Measurements from ENCODE around the gene VTA1. TPM values are rescaled to one million over a fixed set of nuclear protein-coding genes. Genes with fewer than 3 reads are reported as not detected.

VTA1 gene
- total RNA-seq, 1 donor from 2014 or later = 37.1 TPM

DNA sequence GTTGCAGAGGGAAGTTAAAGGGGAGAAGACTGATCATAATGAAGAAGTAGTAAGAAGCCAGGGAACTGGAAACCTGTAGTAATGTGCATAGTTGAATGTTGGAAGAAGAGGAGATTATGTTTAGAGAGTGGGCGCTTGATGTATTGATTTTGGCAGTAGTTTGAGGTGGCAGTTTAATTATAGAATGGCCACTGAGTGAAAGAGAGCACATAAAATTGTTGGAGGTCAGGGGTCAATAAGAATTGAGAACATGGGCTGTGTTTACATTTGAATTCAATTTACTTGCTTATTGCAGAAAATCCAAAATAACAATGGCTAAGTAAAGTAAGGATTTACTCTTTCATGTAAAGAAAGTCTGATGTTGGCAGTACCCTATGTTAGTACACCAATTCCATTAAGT is 15.7 kb downstream of the VTA1 start:
- H3K4me3 ChIP-seq (ENCODE audit: low read depth, low read length) = no peak overlapping the region
- TF ChIP-seq, protein P1, sequence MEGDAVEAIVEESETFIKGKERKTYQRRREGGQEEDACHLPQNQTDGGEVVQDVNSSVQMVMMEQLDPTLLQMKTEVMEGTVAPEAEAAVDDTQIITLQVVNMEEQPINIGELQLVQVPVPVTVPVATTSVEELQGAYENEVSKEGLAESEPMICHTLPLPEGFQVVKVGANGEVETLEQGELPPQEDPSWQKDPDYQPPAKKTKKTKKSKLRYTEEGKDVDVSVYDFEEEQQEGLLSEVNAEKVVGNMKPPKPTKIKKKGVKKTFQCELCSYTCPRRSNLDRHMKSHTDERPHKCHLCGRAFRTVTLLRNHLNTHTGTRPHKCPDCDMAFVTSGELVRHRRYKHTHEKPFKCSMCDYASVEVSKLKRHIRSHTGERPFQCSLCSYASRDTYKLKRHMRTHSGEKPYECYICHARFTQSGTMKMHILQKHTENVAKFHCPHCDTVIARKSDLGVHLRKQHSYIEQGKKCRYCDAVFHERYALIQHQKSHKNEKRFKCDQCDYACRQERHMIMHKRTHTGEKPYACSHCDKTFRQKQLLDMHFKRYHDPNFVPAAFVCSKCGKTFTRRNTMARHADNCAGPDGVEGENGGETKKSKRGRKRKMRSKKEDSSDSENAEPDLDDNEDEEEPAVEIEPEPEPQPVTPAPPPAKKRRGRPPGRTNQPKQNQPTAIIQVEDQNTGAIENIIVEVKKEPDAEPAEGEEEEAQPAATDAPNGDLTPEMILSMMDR (IDR thresholded peaks at IDR 0.05; ENCODE audit: insufficient read depth, low read length, severe bottlenecking) = no peak
- H3K36me3 ChIP-seq (ENCODE audit: control insufficient read depth, insufficient read depth, low read length) = no peaks in the 10 kb centered on the region
- FAIRE-seq = no peak
- DNase-seq (ENCODE audit: low read depth) = no peak
- no peaks in the 10 kb centered on the region for H3K27me3 ChIP-seq (ENCODE audit: control insufficient read depth, insufficient read depth, low read length)

DNA sequence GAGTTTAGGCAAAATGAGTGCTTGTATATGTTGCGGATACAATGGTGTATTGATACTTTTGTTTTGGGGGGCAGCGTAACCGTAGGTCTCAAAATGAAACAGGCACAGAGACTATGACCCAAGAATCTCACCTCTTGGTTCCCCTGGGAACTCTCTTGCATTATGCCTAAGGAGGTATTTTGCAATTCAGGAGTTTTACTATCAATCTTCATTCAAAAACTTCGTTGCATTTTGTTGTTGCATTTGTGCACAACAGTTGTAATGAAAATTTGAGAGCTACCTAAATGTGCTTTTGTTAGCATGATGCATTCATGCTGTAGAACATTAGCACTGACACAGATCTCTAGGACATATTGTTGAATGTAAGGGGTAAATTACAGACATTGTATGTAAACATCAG is 18.2 kb downstream of the VTA1 start:
- H3K27me3 ChIP-seq (ENCODE audit: control insufficient read depth, insufficient read depth, low read length) = no peaks in the 10 kb centered on the region
- H3K4me3 ChIP-seq (ENCODE audit: low read depth, low read length) = no peak overlapping the region
- H3K36me3 ChIP-seq (ENCODE audit: control insufficient read depth, insufficient read depth, low read length) = no peaks in the 10 kb centered on the region
- TF ChIP-seq, protein P1 (IDR thresholded peaks at IDR 0.05; ENCODE audit: insufficient read depth, low read length, severe bottlenecking) = no peak
- FAIRE-seq = peak; percentile 7
- no peak for DNase-seq (ENCODE audit: low read depth)

DNA sequence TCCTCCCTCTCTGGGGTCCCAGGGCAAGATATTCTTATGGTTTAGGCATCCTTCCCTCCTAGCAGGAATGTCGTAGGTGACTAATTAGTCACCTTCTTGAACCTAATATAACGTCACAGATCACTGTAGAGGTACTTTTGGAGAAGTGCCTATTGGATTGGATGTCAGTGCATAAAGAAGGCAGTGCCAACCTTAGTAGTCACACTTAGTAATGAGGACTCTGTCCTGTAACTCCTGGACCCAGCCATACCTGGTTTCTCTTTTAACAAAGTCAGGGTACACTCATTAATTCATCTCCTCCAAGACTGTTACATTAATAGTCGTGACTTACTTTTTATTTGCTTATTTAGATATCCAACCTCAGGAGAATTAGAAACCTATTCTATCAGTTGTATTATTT is 20.0 kb downstream of the VTA1 start:
- no peak for FAIRE-seq
- Histone ChIP-seq H3K36me3 (ENCODE audit: control insufficient read depth, insufficient read depth, low read length) (no peaks in the 10 kb centered on the region), H3K27me3 (ENCODE audit: control insufficient read depth, insufficient read depth, low read length) (no peaks in the 10 kb centered on the region), H3K4me3 (ENCODE audit: low read depth, low read length) (no peak overlapping the region)
- TF ChIP-seq, protein P1 (IDR thresholded peaks at IDR 0.05; ENCODE audit: insufficient read depth, low read length, severe bottlenecking) = no peak
- DNase-seq (ENCODE audit: low read depth) = no peak

DNA sequence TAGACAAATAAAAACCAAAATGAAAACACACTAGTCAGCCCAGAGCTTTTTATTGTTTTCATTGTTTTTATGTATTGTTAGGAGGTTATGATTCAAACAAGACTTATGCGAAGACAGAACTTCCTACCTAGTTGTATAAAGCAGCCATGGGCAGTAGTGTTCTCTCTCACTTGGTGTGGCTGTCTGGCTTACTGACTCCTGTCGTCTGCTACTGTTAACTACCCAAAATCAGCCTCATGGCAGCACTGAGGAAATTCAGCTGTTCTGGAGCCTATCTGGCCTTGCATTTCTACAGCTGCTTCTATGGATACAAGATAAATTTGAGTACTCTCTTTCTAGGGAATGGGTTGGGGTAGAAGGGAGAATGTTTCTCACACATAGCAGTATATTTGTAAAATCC is 20.4 kb downstream of the VTA1 start:
- TF ChIP-seq, protein P1 (IDR thresholded peaks at IDR 0.05; ENCODE audit: insufficient read depth, low read length, severe bottlenecking) = no peak
- Histone ChIP-seq H3K4me3 (ENCODE audit: low read depth, low read length) (no peak overlapping the region), H3K36me3 (ENCODE audit: control insufficient read depth, insufficient read depth, low read length) (no peaks in the 10 kb centered on the region), H3K27me3 (ENCODE audit: control insufficient read depth, insufficient read depth, low read length) (no peaks in the 10 kb centered on the region)
- DNase-seq (ENCODE audit: low read depth) = no peak
- peak; percentile 13 for FAIRE-seq

DNA sequence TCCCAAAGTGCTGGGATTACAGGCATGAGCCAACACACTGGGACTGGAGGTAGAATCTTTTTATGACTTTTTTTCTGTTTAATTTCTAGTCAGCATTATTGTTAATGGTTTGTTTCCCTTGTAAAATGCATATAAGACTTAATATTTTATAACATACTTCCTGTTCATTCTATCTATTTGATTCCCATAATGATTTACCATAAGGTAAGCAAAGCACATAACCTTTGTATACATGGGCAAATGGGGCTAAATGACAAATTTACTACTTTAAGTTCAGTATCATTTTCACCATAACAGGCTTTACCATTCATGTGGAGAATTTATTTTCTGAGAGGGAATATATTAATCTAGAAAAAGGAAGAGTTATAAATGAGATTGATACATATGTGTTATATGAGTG is 24.3 kb downstream of the VTA1 start:
- Histone ChIP-seq H3K4me3 (ENCODE audit: low read depth, low read length) (no peak overlapping the region), H3K36me3 (ENCODE audit: control insufficient read depth, insufficient read depth, low read length) (peaks cover 2% of the 10 kb centered on the region)

DNA sequence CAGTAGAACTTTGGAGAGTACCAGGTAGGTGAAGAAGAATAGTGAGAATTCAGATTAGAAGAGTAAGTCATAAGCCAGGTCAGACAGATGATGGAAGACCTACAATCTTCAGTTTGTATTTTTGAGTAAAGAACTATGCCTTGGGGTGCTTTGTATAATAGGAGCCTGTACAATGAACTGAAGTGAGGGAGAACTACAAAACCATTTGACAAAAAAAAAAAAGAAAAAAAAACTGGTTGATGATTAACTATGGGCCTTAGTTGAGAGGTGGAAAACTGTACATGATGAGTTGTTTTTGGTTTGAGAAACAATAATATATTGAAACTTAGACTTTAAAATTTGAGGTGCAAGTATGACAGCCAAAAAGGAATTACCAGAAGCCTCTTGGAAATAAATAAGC is 25.7 kb downstream of the VTA1 start:
- no peak overlapping the region for H3K4me3 ChIP-seq (ENCODE audit: low read depth, low read length)
- peaks cover 2% of the 10 kb centered on the region for H3K36me3 ChIP-seq (ENCODE audit: control insufficient read depth, insufficient read depth, low read length)
- TF ChIP-seq, protein P1 (IDR thresholded peaks at IDR 0.05; ENCODE audit: insufficient read depth, low read length, severe bottlenecking) = no peak
- no peak for DNase-seq (ENCODE audit: low read depth)
- no peaks in the 10 kb centered on the region for H3K27me3 ChIP-seq (ENCODE audit: control insufficient read depth, insufficient read depth, low read length)
- no peak for FAIRE-seq

More for the DNA sequence above, 24.3 kb downstream of the VTA1 start:
- H3K27me3 ChIP-seq (ENCODE audit: control insufficient read depth, insufficient read depth, low read length) = no peaks in the 10 kb centered on the region
- DNase-seq (ENCODE audit: low read depth) (no peak), FAIRE-seq (no peak)
- TF ChIP-seq, protein P1 (IDR thresholded peaks at IDR 0.05; ENCODE audit: insufficient read depth, low read length, severe bottlenecking) = no peak

All from bronchial epithelial cell (primary cell).